GM21576 (cell line): Measurements from ENCODE around the gene SH3YL1.

Source experiments
- ATAC-seq: cut with Tn5 transposase; IDR thresholded peaks from one replicate; pipeline ENCODE4 v1.9.1; 2021; ENCODE audit warnings: mild to moderate bottlenecking, moderate library complexity; ENCODE audit not compliant: unreplicated experiment

SH3YL1 gene, protein sequence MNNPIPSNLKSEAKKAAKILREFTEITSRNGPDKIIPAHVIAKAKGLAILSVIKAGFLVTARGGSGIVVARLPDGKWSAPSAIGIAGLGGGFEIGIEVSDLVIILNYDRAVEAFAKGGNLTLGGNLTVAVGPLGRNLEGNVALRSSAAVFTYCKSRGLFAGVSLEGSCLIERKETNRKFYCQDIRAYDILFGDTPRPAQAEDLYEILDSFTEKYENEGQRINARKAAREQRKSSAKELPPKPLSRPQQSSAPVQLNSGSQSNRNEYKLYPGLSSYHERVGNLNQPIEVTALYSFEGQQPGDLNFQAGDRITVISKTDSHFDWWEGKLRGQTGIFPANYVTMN

DNA sequence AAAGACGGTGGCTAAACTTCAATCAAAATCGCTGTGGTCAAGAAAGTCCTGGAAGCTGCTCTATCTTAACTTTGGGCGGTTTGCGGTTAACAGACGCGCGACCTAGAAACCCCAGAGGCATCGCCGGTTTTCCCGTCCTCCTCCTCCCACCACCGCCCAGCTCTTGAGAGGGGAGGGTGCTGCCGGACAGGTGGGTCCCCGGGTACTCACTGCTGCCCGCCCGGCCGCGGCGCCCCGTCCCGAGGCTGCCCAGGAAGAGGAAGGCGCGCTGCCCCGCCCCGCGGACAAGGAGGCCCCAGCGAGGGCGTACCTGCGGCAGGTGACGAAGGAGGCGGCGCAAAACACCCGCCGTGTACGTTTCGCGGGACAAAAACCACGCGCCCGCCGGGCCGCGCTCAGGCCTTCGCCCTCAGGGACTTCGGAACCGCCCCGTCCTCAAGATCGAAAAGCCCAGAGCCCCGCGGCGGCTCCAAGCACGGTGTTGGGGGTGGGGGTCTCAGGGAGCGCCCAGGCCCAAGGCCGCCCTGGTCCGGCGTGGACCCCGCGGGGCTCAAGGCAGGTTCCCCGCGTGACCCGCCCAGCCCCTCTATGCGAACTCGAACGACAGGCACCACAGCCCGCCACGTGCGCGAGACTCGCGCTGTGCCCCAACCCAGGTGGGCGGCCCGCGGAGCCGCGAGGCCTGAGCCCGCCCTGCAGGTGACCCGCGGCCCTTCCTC is at the start of gene SH3YL1:
Gene SH3YL1, minus strand, starts transcription at position 259 of the 719 bp plus-strand sequence. Its CDS starts 48 bp downstream, at position 211.
- peak; percentile 27 for ATAC-seq

DNA sequence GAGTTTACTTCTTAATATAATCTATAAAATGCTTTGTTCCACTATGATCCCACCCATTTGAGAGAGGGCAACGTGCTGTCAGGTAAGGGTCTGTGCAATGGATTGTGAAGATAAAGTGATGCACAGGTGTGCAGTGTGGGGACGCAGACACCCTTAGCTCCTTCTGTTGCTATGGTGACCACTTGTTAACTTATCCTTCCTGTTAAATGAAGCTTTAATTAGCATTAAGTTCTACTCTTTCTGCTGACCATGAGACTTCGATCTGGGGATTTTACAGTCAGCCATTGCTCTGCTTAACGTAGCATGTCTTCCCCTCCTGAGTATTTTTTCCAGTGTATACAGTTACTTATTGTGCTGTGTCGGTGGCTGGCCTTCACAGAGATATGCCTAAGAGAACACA is 47.2 kb upstream of the SH3YL1 start:
- no peak for ATAC-seq

DNA sequence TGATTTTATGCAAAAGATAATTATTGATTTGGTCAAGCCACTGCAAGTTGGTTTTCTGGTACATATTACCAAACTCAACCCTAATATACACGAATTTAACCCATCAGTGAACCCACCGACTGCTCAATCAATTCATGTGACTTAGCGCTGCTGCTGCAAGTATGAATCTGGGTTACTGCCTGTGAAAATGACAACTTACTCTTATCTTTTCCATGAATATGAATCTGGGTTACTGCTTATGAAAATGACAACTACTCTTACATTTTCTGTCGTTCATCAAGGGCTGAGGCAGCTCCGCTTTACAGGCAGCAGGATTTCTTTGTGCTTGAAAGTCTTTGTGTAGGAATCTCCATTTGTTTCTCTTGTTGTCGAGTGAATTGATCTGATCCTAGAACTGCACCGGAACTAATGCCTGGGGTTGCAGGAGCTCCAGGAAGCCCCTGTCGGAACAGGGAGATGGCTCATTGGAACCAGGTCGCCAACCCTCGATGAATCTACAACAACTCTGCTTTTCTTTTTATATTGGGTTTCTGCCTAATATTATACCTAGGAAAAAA is 46.2 kb upstream of the SH3YL1 start:
- no peak for ATAC-seq

DNA sequence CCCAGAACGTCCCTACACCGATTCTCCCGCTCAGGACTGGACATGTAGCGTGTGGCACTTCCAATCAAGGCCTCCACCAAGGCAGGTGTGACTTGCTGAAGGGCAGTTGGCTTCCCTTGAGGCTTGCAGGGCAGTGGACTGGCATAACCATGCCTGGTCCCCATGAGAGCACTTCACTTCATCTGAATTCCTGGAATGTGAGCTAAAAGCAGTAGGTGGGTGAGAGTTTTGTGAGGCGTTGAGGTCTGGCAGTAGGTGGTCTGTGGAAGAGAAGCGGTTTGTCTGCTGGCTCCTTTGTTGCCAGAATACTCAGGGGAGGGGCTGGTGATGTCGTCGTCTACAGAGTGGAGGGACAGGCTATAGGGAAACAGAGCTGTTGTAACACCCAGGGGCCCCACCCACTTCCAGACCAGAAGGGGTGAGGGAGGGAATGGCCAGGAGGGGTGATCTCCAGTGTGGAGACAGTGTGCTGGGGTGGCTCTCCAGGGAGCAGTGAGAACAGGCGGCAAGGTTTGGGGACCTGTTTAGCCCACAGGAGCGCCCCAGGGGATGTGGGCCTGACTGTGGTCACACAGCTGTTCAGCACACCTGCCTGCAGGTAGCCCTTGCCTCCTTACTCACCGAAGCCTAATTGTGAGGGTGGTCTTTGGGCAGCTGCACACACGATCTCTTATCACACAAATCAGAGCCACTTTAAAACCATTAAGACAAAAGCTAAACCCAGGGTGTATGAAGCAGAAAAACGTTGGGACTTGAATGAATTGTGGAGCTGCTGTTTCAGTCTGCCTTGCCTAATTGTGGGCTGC is 45.5 kb upstream of the SH3YL1 start:
- ATAC-seq = no peak

DNA sequence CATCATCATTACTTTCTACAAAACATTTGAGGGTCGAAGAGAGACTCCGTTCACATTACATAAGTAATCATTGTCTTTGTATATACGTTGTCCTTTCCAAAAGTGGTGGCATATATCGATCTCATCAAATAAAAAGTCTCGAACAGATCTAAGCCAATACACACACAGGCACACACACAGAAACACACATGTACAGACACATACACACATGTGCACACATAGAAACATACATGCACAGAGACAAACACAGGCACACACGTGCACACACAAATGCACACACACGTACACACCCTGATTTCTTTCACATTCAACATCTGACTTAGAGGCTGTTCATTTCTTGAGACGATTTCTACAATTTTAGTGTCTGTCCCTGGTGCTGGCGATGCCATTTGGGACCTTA is 41.5 kb upstream of the SH3YL1 start:
- ATAC-seq = no peak

DNA sequence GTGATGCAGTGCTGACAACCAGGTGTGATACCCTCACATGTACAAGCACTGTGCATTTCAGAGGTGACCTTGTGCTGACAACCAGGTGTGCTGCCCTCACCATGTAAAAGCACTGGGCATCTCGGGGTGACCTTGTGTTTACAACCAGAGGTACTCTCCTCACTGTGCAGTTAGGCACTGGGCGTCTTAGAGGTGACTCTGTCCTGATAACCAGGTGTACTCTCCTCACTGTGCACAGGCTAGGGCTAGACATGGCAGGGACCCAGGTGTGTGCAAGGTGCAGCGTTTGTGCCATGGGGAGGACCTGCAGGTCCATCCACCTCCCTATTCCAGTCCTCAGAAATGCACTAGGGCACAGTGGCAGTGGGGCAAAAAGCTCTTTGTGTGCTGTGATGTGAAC is 32.5 kb upstream of the SH3YL1 start:
- ATAC-seq = no peak

DNA sequence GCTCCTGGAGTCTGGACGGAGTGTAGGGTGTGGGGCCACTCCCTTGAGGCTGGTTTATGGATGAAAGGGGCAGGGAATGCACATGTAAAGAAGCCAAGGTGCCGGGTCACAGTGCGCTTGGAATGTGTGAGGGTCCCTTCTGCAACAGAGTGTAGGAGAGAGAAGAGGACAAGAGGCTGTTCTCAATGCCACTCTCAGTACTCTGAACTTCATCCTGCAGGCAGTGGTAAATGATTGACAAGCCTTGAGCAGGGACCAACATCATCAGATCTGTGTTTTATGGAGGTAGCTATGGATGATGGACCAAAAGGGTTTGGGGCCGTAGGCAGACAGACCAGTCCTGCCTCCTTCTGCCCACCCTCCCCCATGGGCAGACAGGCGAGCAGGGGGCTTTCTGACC is 31.3 kb upstream of the SH3YL1 start:
- ATAC-seq = no peak

DNA sequence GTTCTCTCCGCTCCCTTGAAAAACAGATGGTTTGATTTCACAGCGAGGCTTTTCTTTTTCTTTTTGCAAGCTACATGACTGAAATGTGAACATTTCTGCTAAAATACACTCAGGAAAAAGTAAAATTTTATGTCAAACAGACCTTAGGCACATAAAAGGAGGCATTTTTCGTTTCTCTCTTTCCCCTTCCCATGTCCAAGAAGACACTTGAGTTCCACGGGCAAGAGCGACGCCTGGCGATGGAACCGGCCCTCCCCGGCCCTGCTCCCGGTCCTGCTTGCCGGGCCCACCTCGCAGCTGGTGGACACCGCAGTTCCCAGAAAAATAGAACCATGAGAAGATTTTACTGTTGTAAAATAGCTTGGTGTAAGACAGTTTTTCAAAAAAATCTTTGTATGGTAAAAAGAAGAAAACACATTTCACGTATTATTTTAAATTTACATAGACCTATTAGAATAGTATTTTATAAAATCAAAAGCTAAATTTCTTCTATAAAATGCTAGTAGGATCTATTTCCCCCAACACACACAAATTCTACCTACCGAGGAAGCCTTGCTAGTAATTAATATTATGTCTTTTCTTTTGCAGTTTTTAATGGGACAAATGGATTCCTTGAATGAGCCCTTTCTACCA is 26.4 kb upstream of the SH3YL1 start:
- no peak for ATAC-seq

DNA sequence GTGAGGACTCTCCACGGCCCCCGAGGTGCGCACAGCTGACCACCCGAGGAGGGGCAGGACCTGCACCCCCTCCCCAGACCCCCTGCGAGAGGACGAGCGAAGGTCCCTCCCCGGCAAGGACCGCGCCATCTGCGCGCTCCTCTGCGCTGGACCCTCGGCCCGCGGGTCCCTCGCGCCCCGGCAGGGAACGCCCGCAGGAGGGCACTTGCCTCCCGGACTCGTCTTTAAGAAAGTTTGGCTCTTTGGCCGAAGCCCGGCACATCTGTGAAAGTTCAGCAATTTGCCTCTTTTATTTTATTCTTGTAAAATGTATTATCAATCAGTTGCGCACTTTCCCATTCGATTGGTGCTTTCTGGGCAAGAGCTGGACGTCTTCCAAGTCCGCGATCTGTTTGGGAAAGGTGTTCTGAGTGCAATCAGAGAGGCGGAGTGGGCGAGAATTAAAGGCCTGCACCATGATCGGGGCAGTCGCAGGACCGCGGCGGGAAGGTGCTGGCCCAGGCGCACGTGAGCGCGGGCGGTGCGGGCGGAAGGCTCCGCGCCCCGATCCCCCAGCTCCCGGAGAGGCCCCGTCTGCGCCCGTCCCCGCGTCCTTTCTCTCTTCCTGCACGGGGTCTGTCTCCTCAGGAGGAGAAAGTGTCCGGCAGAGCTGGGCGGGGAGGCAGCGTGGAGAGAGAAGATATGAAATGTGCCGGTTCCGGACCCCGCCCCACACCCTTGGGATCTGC is 25.7 kb upstream of the SH3YL1 start:
- no peak for ATAC-seq

DNA sequence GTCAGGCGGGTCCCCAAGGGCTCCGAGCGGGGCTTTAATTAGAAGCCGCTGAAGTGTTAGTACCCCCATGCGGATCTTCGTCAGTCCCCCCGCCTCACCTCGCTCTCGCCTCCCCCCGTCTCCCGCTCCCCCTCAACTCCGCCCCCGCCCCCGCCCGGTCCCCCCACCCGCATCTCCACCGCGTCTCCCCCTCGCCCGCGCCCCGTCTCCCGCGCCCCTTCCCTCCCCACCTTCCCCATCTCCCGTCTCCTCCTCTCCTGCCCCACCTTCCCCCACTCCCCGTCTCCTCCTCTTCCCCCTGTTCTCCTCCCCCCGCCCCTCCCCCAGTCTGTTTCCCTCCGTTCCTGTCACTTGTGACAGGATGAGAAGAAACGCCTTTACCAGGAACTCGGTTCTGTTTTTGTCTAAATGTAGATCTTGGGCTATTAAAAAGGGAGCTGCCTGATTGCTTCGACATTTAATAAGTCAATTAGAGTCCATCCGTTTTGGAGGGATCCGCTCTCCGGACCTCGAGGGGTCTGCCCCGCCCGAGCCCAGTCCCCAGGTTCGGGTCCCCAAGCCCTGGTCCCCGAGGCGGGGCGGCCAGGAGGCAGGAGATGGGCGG is 25.0 kb upstream of the SH3YL1 start:
- no peak for ATAC-seq

DNA sequence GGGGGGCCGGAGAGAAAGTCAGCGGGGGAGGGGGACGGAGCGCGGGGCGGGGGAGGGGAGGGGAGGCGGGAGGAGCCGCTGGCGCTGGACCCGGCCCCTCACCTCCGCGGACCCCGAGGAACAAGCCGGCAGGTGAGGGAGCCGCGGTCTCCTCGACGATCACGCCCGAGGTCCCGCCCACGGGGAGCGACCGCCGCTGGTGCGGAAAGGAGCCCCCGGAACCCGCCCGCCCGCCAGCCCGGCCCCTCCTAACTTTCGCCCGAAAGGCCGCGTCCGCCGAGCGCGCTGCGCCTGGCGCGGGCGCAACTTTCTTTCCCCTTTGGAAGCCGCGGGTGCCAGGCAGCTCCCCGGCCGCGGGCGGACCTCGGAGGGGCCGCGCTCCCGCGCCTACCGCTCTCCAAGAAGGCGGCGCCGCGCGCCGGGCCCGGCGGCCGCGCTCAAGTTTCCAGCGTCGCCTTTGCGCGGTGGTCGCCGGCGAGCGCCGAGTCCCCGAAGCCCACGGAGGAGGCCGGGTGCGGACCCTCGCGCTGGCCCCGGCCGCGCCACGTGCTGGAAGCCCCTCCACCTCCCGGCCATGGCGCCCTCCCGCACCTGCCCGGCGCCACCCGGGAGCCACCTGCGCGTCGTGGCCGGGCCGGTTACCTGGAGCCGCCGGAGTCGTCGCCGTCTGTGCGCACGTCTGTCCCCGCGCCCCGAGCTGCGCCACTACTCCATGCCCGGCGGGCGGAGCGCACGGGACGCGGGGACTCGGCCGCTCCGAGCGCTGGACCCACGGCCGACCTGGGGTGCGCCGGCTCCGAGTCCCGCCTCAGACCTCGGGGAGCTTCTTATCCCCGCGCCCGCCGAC is 24.3 kb upstream of the SH3YL1 start, which contains the start of gene ALKAL2:
Gene ALKAL2, minus strand, starts transcription at position 181 of the 847 bp plus-strand sequence. CDS start 256 bp downstream, outside the sequence.
- no peak for ATAC-seq

DNA sequence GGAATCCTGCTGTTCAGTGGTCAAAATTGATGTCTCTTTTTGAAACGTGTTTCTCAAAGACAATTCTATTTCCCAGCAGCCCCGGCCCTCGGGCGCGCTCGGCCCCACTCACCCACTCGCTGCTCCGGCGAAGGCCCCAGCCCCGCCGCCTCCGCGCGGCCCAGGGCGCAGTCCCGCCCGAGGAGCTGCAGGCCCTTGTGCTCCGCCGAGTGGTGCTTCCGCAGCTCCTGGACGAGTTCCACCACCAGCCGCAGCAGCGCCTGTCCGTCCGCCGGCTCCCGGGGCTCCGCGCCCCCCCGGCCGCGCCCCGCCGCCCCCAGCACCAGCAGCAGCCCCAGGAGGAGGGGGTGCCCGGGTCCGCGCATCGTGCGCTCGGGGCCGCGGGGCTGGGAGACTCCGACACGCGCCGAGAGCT is 23.6 kb upstream of the SH3YL1 start:
- no peak for ATAC-seq

DNA sequence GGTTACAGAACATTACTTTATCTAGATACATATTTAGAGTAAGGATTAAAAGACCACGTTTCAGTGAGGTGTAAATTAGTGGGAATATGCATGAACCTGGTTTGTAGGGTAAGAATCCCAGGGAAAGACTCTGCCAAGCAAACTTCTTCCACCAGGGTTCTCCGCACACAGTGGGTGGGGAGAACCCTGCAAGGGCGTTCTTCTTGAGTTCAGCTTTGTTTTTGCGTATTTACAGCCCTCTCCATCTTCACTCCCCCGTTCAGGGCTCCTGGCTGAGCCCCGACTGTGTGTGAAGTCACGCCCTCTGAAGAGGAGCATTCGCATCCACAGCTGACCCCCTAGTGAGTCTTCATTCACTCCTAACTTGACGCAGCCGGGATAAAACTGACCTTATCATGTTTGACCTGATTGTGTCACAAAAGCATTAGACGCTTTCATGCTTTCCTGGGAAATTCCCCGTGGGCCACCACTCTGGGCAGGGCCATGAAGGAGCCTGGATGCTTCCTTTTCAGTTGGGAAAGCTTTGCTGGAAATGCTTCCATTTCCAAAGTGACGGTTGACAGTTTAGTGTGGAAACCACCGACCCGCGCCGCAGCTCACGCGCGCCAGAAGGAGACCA is 23.1 kb upstream of the SH3YL1 start:
- ATAC-seq = no peak

DNA sequence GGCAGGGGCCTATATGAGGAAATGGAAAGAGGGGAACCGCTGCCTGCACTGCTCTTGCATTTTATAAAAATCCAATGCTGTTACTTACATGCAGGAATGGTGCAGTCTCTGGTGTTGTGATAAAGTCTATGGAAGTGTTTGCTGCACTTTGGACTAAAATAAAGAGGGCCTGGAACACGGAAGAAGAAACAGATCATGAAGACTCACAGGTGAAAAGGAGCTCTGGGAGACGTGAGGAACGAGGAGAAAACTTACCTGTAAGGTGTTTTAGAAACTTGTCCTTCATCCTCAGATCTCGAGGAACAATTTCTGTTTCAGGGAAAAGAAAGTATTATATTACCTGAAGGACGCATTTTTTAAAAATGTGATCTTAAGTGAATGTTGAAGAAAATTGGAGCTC is 22.2 kb upstream of the SH3YL1 start:
- no peak for ATAC-seq

DNA sequence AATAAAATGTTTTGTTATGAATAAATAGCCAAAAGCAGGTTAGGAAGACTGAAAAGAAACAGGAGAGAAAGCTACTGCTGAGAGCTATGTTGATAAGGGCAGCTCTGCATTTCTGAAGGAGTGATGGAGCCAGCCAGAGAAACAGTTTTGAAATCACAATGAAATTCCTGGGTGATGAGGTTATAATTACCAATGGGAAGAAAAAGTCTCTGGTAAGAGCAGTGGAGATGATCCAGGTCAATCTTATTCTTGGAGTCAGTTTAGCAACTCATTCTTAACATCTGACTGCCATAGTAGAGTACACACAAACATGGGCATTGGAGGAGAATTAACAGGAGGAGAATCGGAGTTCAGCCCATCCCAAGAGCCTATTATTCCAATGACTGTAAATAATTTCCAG is 21.7 kb upstream of the SH3YL1 start:
- no peak for ATAC-seq

DNA sequence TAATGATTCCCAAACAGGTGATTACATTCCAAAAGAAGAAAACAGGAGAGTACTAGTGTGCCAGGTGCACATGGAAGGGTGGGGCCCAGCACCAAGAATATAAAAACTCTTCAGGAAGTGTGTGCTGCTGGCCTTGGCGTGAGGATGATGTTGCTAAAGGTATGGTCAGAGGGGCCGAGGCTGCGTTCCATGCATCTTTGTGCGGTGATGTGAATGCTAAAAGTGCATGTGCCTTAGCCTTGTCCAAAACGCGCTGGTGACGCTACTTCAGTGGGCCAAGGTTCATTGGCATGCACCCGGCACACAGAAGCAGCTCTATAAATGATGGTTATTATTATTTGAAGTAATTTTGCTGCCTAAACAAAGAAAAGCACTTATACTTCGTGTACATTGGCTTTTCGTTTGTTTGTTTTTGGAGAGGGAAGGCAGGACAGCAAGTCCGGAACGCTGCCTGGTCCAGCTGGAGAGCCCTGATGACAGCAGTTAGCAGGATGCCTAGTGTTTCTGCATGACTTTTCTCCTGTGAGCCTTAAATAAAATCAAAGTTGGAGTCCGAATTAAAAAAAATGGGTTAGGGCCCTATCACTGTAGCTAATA is 21.2 kb upstream of the SH3YL1 start:
- no peak for ATAC-seq

DNA sequence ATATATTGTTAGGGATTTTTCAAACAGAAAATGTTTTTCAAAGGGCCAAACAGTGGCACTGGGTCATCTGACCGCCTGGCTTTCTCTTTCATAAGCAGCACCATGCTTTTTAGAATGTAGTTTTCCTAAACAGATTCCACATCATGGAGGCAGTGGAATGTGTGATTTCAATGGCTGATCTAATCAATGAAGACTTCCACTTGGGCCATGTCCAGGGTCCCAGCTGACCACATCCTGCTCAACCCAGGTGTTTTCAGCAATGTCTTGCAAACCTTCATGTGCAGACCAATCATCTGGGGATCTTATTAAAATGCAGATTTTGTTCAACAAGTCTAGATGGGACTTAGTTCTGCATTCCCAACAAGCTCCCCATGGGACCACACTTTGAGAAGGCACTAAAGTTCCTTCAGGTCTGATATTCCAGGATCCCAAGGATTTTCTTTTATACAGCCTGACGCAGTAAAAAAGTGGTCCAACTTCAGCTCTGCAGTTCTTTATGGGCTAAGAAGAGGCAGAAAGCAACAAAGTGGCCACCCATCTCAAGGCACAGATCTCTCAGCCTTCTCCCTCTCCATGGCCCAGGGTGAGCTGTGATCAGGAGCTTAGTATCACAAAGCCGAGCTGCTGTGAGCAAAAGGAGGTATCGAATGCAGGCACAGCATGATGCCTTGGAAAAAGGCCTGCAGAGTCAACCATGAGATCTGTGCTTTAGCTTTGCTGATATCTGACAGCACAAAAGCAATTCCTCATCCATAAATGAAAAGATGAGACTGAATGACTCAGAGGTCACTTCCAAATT is 20.4 kb upstream of the SH3YL1 start:
- ATAC-seq = no peak
